Measurements from ENCODE around the gene EIF3I.

- no peak for TF ChIP-seq CTCF (IDR thresholded peaks at IDR 0.05)
- TF ChIP-seq POLR2A (IDR thresholded peaks at IDR 0.05) = no peak
These were observed 26.0 kb upstream of the EIF3I start for GRCh38 chr1:32195972-32196823.

All from lower leg skin (tissue), 3 donors.